H54 (cell line): ENCODE data around the gene ECE2.

ENCODE experiments used
- DNase-seq: peaks from one replicate; pipeline ENCODE4 v3.0.0; 2011; ENCODE audit warnings: low spot score, mixed read lengths; ENCODE audit not compliant: insufficient read length
- FAIRE-seq: peaks from 3 replicates; lab custom pipeline; 2011; peaks lifted over from hg19 to GRCh38; lab: Jason Lieb, UNC
- POLR2A ChIP-seq: IDR thresholded peaks from 2 replicates; pipeline ENCODE4 v1.6.1; 2011; ENCODE audit warnings: low read depth, mild to moderate bottlenecking, low read length

Gene ECE2

DNA sequence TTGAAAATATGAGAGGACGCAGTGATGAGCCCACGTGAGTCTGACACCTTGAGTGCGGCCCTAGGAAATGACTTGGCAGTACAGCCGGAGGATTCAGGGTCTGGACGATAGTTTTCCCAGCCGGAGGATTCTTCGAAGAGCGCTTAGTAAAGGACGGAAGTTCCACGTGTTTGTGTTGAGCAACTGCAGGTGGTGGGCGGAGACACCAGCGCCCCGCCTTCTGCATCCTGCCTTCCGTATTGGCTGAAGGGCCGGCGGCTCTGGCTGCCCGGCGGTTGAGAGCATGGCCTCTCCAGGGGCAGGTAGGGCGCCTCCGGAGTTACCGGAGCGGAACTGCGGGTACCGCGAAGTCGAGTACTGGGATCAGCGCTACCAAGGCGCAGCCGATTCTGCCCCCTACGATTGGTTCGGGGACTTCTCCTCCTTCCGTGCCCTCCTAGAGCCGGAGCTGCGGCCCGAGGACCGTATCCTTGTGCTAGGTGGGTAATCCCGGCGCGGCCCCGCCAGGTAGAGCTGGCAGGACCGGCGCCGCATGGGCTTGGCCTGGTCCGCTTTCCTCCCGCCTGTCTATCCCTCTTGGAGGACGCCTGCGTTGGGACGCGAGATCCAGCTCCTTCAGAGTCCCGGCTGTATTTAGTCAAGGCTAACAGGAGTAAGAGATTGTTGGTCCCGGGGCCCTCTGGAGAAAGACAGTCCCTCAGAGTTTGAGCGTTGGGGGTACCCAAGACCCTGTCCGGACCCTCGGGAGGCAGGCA is 26.2 kb upstream of the ECE2 start, which contains the start of gene EEF1AKMT4:
Gene EEF1AKMT4, plus strand, starts transcription at position 261 of the 755 bp plus-strand sequence. Its CDS starts 23 bp downstream, at position 284.
- FAIRE-seq, result peak; percentile 95
- DNase-seq, result peak; percentile 98

DNA sequence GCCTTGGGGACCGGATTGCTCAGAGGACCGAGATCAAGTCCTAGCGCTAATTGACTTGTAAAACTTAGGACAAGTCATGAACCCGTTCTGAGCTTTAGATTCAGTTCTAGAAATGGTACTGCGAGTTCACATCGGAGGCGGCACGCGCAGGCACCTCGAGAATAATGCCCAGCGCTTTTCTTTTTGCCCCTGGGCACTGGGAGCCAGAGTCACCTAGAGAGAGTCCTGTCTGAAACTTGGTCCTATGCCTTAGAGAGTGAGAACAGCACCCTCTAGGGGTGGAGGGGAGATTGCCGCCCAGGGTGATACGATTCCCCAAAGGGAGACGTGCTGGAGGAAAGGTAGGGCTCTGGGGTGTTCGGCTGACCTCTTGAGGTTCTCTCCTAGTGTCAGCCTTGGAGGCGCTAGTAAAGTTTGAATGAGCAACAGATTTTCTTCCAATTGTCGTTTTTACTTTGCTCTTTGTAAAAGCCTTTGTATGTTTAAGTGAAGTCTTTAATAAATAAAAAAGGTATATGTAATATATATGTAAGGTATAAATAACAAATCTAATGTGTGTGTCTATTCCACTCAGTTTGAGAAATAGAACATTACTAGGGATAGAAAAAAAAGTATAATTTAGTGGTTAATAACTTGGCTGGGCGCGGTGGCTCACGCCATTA is 25.5 kb upstream of the ECE2 start:
- FAIRE-seq (peak; percentile 91), DNase-seq (peak; percentile 97)
- no peak for TF ChIP-seq POLR2A

More for the DNA sequence above, 26.2 kb upstream of the ECE2 start, which contains the start of gene EEF1AKMT4:
- peak; percentile 51 for TF ChIP-seq POLR2A

DNA sequence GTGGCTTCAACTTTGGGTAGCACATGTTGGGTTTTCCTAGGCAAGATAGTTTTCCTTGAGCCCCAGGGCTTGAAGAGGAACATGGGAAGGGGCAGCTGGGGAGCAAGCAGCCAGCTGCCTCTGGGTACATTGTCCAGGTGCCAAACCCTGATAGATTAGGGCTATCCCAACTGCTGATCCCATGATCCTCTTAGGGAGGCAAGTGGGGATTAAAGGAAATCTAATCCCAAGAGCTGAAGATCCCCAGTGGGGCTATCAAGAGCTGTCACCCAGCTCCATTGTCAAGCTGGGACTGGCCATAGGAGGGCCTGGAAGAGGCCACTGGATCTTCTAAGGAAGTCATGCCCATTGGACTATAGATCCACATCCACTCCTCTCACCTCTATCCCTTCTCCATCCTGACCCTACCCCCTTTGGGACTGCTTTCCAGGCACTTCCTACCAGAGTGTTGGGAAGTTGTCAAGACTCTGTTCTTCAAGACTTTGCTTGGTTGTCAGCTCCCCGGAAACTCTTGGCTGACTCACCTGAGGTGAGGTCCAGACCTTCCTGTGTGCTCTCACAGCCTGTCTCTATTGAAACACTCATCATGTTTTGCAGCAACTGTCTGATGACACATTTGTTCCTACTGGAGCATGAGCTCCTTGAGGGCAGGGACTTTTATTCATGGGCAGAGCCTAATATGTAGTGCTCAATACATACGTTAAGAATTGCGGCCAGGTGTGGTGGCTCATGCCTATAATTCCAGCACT is 20.4 kb upstream of the ECE2 start:
- no peak for TF ChIP-seq POLR2A
- FAIRE-seq, result no peak
- peak; percentile 76 for DNase-seq

DNA sequence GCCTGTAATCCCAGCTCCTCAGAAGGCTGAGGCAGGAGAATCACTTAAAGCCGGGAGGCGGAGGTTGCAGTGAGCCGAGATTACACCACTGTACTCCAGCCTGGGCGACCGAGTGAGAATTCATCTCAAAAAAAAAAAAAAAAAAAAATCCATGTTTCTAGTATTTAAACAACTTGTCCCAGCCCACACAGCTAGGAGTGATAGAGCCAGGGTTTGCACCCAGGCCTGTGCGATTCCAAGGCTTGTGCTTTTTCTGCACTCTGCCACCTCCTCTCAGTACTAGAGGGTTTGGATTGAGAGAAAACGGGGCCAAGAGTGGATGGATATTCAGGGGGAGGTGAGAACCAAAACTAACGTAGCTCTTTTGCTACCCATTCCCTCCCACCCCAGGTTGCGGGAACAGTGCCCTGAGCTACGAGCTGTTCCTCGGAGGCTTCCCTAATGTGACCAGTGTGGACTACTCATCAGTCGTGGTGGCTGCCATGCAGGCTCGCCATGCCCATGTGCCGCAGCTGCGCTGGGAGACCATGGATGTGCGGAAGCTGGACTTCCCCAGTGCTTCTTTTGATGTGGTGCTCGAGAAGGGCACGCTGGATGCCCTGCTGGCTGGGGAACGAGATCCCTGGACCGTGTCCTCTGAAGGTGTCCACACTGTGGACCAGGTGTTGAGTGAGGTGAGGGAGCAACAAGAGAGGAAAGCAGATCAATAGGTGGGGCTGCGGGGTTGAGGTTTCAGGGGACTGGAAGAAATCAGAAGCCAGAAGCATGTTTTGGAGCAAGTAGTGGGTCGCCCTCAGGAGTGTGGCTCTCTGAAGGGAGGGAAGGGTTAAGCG is 18.5 kb upstream of the ECE2 start:
- no peak for TF ChIP-seq POLR2A
- FAIRE-seq, result no peak
- no peak for DNase-seq

DNA sequence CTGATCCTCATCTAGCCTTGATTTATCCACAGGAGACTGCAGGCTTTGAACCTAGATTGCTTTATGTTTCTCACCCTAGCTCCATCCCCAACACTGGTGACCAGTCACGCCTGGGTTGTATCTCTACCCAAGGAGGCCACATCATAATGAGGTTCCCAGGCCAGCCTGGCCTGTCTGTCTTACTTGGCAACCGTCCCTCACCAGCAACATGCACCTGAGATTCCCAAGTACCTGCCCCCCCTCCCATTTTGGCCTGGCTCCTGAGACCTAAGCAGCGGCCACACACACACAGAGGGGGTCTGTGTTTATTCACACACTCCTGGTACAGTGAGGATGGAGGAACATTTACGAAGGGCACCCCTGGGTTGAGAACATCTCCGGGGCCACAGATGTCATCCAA is 16.9 kb upstream of the ECE2 start:
- TF ChIP-seq POLR2A, result no peak
- FAIRE-seq, result no peak
- DNase-seq, result peak; percentile 44

DNA sequence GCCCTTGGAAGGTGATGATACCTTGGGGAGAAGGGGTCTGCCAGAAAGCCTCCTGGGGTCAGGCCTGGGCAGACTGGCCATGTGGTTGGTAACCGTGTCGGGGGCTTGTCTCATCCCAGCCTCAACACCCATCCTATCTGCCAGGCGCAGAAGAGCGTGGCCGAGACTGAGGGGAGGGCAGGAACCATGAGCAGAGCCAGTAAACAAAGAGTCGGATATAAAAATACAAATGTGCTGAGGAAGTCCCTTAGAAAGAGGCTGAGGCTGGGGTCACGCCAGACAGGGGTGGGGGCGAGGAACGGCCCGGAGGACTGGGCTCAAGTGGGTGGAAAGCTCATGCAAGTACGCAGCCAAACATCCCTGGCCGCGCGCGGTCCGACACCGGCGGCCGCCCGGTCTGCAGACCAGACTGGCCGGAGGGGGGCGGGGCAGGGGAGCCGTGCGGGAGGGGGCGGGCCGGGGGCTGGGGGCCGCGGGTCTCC is 16.4 kb upstream of the ECE2 start:
- TF ChIP-seq POLR2A, result no peak

DNA sequence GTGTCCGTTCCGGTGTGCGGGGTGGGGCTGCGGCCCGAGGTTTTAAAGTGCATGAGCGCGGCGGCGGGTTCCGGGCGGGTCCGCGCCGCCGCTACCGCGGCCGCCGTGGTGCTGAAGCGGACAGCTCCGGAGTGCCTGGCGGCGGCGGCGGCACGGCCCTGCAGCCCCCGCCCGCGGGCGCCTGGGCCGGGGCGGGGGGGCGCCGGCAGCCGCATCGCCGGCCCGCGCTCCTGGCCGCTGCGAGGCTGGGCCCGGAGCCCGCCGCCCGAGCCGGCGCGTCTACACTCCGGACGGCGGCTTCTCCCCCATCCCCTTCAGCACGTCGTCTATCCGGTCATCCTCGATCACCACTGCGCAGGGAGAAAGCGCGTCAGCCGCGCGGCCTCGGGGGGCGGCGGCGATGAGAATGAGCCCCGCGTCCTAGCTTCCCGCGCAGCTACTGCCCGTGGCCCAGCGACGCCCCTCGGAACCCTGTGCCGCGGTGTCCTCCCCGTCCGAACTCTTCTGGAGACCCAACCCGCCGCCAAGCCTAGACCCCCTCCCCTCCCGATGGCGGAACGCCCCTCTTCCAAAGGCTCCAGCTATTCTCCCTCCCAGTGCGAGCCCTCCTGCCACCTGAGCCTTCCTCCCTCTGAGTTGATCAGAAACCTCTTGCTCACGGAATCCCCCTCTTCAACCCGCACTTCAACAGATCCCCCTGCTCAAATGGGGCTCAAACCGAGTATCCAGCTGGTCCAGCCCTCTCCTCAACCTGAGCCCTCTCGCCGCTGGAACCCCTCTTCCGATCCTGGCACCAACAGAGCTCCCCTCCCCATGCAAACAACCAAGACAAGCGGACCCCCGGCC is 15.7 kb upstream of the ECE2 start:
- DNase-seq, result peak; percentile 53
- no peak for FAIRE-seq
- TF ChIP-seq POLR2A, result no peak

More for the DNA sequence above, 16.4 kb upstream of the ECE2 start:
- no peak for DNase-seq
- FAIRE-seq, result no peak

DNA sequence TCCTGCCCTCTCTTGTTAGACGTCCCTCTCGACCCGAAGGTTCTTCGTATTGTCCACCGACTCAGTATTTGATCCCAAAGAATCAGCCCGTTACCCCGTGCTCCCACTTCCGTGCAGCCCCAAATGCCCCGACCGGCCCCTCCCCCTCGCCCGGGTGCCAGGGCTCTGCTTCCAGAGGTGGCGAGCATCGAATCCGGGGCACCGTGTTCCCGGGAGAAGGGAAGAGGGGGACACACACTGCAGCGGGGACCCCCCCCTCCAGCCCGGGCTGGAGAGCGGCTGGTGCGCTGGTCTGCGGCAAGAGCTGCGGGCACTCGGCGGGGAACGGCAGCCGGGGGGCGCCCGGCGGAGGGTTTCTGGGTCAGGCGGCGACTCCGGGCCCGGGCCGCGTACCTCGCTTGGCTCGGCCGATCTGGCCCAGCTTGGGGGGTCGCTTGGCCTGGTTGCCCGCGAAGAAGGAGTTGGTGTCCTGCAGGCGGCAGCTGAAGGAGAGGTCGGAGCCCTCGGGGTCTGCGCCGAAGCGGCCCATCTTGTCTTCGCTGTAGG is 15.0 kb upstream of the ECE2 start:
- FAIRE-seq, result no peak
- DNase-seq, result peak; percentile 60
- no peak for TF ChIP-seq POLR2A

DNA sequence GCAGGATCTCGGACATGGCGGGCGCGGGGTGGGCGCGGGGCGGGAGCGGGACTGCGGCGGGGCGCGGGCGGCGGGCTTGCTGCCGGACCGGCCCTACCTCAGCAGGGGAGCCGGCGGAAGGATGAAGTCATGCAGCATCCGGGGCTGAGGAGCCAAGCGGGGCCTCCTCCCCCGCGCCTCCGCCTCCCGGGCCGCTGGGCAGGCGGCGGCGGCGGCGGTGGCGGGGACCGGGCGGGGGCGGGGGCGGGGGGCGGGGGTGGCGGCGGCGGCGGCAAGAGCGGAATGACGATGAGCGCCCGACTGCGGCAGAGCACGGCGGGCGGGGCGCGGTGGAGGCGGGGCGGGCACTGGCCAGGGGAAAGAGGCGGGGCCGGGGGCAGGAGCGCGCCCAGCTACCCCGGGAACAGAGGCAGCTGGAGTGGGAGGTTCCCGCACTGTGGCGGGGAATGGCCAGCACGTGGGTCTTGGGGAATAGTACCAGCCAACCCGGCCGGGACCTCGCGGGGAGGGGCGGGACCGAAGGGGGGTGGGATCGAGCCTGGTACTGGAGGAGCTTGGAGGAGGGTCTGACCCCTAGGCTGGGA is 14.5 kb upstream of the ECE2 start, which contains the start of gene CAMK2N2:
Gene CAMK2N2, minus strand, starts transcription at position 284 of the 584 bp plus-strand sequence. Its CDS starts 268 bp downstream, at position 16.
- 0 out of 2 replicates have a peak, but pooled peaks have one; percentile 16 for TF ChIP-seq POLR2A
- peak; percentile 100 for DNase-seq
- no peak for FAIRE-seq

DNA sequence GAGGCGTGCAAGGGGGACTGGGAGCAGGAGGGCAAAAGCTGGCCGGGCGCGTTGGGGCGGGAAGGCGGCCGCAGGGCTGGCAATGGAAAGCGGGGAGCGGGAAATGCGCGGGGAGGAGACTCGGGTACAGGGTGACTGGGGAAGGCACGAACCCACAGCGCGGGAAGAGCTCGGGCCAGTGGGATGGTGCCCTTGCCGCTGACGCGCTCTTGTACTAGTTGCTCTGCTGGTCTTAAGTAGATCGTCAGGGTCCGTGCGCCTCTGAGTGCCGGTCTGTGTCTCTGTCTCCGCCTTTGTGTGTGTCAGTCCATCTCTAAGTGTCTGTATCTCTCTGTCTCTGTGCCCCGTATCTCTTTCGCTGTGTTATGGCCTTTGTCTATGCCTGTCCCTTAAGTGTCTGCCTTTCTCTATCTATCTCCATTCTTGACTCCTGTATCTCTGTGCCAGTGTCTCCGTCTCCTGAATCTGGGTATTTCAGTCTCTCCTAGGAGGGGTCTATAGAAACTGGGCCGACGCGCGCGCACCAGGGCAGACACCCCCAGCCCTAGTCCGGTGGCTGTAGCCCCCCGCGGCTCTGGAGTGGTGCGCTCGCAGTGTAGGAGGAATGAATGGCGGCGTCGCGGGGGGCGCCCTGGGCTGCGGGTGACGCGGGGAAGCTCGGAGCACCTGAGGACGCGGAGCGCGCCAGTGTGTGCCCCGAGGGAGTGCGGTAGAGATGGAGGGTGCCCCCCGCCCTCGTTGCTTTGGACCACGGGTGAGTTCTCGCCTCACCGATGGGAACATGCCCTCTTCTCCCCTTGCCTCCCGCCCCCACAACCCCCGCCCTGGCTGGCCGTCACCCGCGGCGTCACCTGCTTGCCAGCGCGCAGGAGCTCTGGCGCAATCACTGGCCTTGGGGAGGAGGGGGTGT is 13.7 kb upstream of the ECE2 start:
- DNase-seq (peak; percentile 98), FAIRE-seq (peak; percentile 30)
- TF ChIP-seq POLR2A, result no peak
